HCT116 (cell line): ENCODE data around the gene C5orf58. TPM values are rescaled to one million over a fixed set of nuclear protein-coding genes. Genes with fewer than 3 reads are reported as not detected.

Experiments
- ATAC-seq: fragments of 200-7000 bp; cut with Tn5 transposase; 2 replicates; pipeline ENCODE4 v1.9.1; 2020; ENCODE audit warnings: mild to moderate bottlenecking, moderate library complexity
- BruUV-seq: library from RNA; stranded (reverse); fragments of 400-500 nt; replicated peaks from 2 replicates; lab custom pipeline; 2021; lab: Mats Ljungman, UMichigan
- CTCF ChIA-PET: fragments of 300-600 bp; sonication (Branson Sonifier 250); formaldehyde crosslinking; loops from one replicate; lab custom pipeline; 2021; ENCODE audit warnings: antibody characterized with exemption; lab: Charles Lee
- POLR2A ChIA-PET: fragments of 300-600, 350-600 bp; sonication (Branson Sonifier 250); formaldehyde crosslinking; loops from one replicate; lab custom pipeline; 2021; ENCODE audit warnings: antibody characterized with exemption; lab: Charles Lee
- RAD21 ChIA-PET, 2 experiments: fragments of 300-600 bp; sonication (Branson Sonifier 250); formaldehyde crosslinking; loops; one replicate each; lab custom pipeline; 2023; ENCODE audit warnings: low total read pairs in 2 of 2; ENCODE audit not compliant: uncharacterized antibody in 2 of 2, unreplicated experiment in 2 of 2, low non-redundant PET in 1 of 2; lab: Charles Lee
- DNase-seq: peaks from one replicate; pipeline ENCODE4 v3.0.0-alpha.2; 2010; ENCODE audit warnings: low read depth, low spot score
- H2AFZ ChIP-seq: fragments of 200-600 bp; shearing (Covaris generic), sonication (generic); 2 replicates; pipeline ENCODE4 v1.6.1; 2017; ENCODE audit warnings: low read depth, mixed run types, mixed read lengths, antibody characterized with exemption, low read length; ENCODE audit not compliant: poor library complexity, severe bottlenecking
- H3K27ac ChIP-seq: 2 replicates; pipeline ENCODE4 v1.5.1; 2012; ENCODE audit warnings: low read depth, low read length
- H3K27me3 ChIP-seq: fragments of 200-600 bp; sonication (generic); 2 replicates; pipeline ENCODE4 v1.6.1; 2016; ENCODE audit warnings: mixed run types, low read length, mixed read lengths; ENCODE audit not compliant: insufficient read depth
- H3K36me3 ChIP-seq, 2 experiments: fragments of 200-500 bp in 1 of 2; fragments of 200-600 bp in 1 of 2; sonication (Bioruptor generic) in 1 of 2; sonication (generic) in 1 of 2; 2 replicates each; pipeline versions ENCODE4 v1.5.1 to v1.6.1; 2014 to 2016; ENCODE audit warnings: low read length in 2 of 2, inconsistent platforms in 1 of 2, mixed read lengths in 1 of 2, mixed run types in 1 of 2; ENCODE audit not compliant: insufficient read depth in 2 of 2, control insufficient read depth in 1 of 2
- H3K4me1 ChIP-seq, 2 experiments: fragments of 200-600 bp in 1 of 2; sonication (generic) in 1 of 2; 2 replicates each; pipeline versions ENCODE4 v1.5.1 to v1.6.1; 2012 to 2017; ENCODE audit warnings: low read length in 2 of 2, inconsistent platforms in 1 of 2, mild to moderate bottlenecking in 1 of 2, mixed read lengths in 1 of 2, mixed run types in 1 of 2, moderate library complexity in 1 of 2; ENCODE audit not compliant: insufficient read depth in 2 of 2, control insufficient read depth in 1 of 2
- H3K4me2 ChIP-seq: fragments of 200-600 bp; sonication (generic); 2 replicates; pipeline ENCODE4 v1.6.1; 2017; ENCODE audit warnings: mixed run types, low read length, mixed read lengths
- H3K4me3 ChIP-seq, 2 experiments: fragments of 200-600 bp in 1 of 2; sonication (generic) in 1 of 2; replicated peaks in 1 of 2; 2 replicates each; pipeline ENCODE4 v1.5.1; 2011 to 2016; ENCODE audit warnings: low read length in 2 of 2, control low read depth in 1 of 2, low read depth in 1 of 2, mild to moderate bottlenecking in 1 of 2, mixed read lengths in 1 of 2, mixed run types in 1 of 2
- H3K79me2 ChIP-seq: fragments of 200-600 bp; sonication (generic); 2 replicates; pipeline ENCODE4 v1.6.1; 2017; ENCODE audit warnings: mild to moderate bottlenecking, mixed run types, low read length, moderate library complexity, mixed read lengths; ENCODE audit not compliant: insufficient read depth
- H3K9ac ChIP-seq: fragments of 200-600 bp; sonication (generic); 2 replicates; pipeline ENCODE4 v1.6.1; 2016; ENCODE audit warnings: low read length, mixed read lengths
- H3K9me2 ChIP-seq: fragments of 200-600 bp; sonication (generic), shearing (Covaris generic); 2 replicates; pipeline ENCODE4 v1.6.1; 2017; ENCODE audit warnings: mixed run types, mild to moderate bottlenecking, moderate library complexity; ENCODE audit not compliant: insufficient read depth
- H3K9me3 ChIP-seq, 2 experiments: fragments of 200-500 bp in 1 of 2; fragments of 200-600 bp in 1 of 2; sonication (Bioruptor generic) in 1 of 2; sonication (generic) in 1 of 2; 2 replicates each; pipeline ENCODE4 v1.6.1; 2014 to 2017; ENCODE audit warnings: low read length in 2 of 2, mixed read lengths in 2 of 2, inconsistent platforms in 1 of 2, low read depth in 1 of 2, mild to moderate bottlenecking in 1 of 2, mixed run types in 1 of 2, moderate library complexity in 1 of 2; ENCODE audit not compliant: control insufficient read depth in 1 of 2, insufficient read depth in 1 of 2
- H4K20me1 ChIP-seq: fragments of 200-600 bp; sonication (generic), shearing (Covaris generic); 2 replicates; pipeline ENCODE4 v1.6.1; 2017; ENCODE audit warnings: mixed run types, mild to moderate bottlenecking, moderate library complexity; ENCODE audit not compliant: insufficient read depth
- ATF3 ChIP-seq: IDR thresholded peaks from 2 replicates; pipeline ENCODE4 v1.6.1; 2012
- CBX3 ChIP-seq: IDR thresholded peaks from 2 replicates; pipeline ENCODE4 v1.6.1; 2012; ENCODE audit warnings: low read depth
- CEBPB ChIP-seq: IDR thresholded peaks from 2 replicates; pipeline ENCODE4 v1.6.1; 2012; ENCODE audit warnings: low read depth
- CTCF ChIP-seq, 3 experiments: fragments of 200-600 bp in 1 of 3; sonication (generic) in 1 of 3; IDR thresholded peaks in 2 of 3; conservative IDR thresholded peaks in 1 of 3; 2 replicates each; pipeline ENCODE4 v1.5.1; 2012 to 2017; ENCODE audit warnings: low read depth in 2 of 3, low read length in 2 of 3, antibody characterized with exemption in 1 of 3, borderline replicate concordance in 1 of 3, control low read depth in 1 of 3, mild to moderate bottlenecking in 1 of 3, mixed read lengths in 1 of 3, mixed run types in 1 of 3, moderate library complexity in 1 of 3; ENCODE audit not compliant: insufficient read depth in 1 of 3
- EGR1 ChIP-seq: IDR thresholded peaks from 2 replicates; pipeline ENCODE4 v1.6.1; 2012; ENCODE audit warnings: low read depth
- EZH2phosphoT487 ChIP-seq: fragments of 200-600 bp; IDR thresholded peaks from 2 replicates; pipeline ENCODE4 v1.6.1; 2018; ENCODE audit warnings: antibody characterized with exemption, borderline replicate concordance
- JUND ChIP-seq: IDR thresholded peaks from 2 replicates; pipeline ENCODE4 v1.6.1; 2012
- SP1 ChIP-seq: IDR thresholded peaks from 2 replicates; pipeline ENCODE4 v1.6.1; 2012; ENCODE audit warnings: low read depth
- YY1 ChIP-seq: IDR thresholded peaks from 2 replicates; pipeline ENCODE4 v1.6.1; 2011; ENCODE audit warnings: low read length, low read depth, moderate library complexity, mild to moderate bottlenecking; ENCODE audit not compliant: insufficient replicate concordance; ENCODE audit errors: extremely low read depth
- ZNF274 ChIP-seq: fragments of 200-500 bp; sonication (Bioruptor generic); IDR thresholded peaks from 2 replicates; pipeline ENCODE4 v1.6.1; 2014; ENCODE audit warnings: mild to moderate bottlenecking, low read depth, low read length, inconsistent platforms
- intact Hi-C: fragments of 100-400 bp; cut with micrococcal nuclease; formaldehyde crosslinking; loops from 2 replicates; pipeline ENCODE4 v1.10.0; 2022
- total RNA-seq: library from RNA; stranded (reverse); gene quantifications from one replicate; pipeline ENCODE4 v1.2.1, GENCODE V29; 2021; ENCODE audit not compliant: unreplicated experiment
- TF ChIP-seq, protein P1 (sequence below): IDR thresholded peaks from 2 replicates; pipeline ENCODE4 v1.6.1; 2011; ENCODE audit warnings: mild to moderate bottlenecking, low read length, moderate library complexity; ENCODE audit not compliant: insufficient replicate concordance; ENCODE audit errors: extremely low read depth

C5orf58 gene
- total RNA-seq, 1 experiment from 2014 or later: not detected

GRCh38 chr5:170293273-170293672 lies 60.5 kb downstream of the C5orf58 start:
- BruUV-seq: no TSS peak

More at GRCh38 chr5:170293273-170293672, 60.5 kb downstream of the C5orf58 start:
- Histone ChIP-seq H4K20me1 (no peaks in the 10 kb centered on the region), H3K27me3 (peaks cover 89% of the 10 kb centered on the region), H3K9me2 (no peaks in the 10 kb centered on the region), H3K36me3 (no peaks in the 10 kb centered on the region), H3K9ac (no peak overlapping the region), H3K4me1 (no peaks in the 10 kb centered on the region), H2AFZ (no peak overlapping the region), H3K4me2 (no peak overlapping the region), H3K27ac (no peak overlapping the region), H3K9me3 (0 out of 4 replicates have a peak, but pooled peaks cover 0 to 7% of the 10 kb centered on the region in 2 experiments), H3K4me3 (no peak overlapping the region), H3K79me2 (no peaks in the 10 kb centered on the region)
- DNase-seq: no peak
- ChIA-PET RAD21 (no interaction called here), CTCF (no interaction called here), POLR2A (no interaction called here)
- ATAC-seq: no peak
- intact Hi-C loops: no loop called here
- TF ChIP-seq CTCF (IDR thresholded peaks at IDR 0.05 in 2 of 3, conservative IDR thresholded peaks at IDR 0.05 in 1 of 3; ENCODE audit: borderline replicate concordance in 1 of 3, insufficient read depth in 1 of 3, low read depth in 2 of 3, low read length in 2 of 3): no peak
- TF ChIP-seq ATF3: no peak
- TF ChIP-seq EGR1: no peak
- no peak for TF ChIP-seq JUND
- no peak for TF ChIP-seq CEBPB
- no peak for TF ChIP-seq SP1
- no peak for TF ChIP-seq YY1
- TF ChIP-seq, protein P1, sequence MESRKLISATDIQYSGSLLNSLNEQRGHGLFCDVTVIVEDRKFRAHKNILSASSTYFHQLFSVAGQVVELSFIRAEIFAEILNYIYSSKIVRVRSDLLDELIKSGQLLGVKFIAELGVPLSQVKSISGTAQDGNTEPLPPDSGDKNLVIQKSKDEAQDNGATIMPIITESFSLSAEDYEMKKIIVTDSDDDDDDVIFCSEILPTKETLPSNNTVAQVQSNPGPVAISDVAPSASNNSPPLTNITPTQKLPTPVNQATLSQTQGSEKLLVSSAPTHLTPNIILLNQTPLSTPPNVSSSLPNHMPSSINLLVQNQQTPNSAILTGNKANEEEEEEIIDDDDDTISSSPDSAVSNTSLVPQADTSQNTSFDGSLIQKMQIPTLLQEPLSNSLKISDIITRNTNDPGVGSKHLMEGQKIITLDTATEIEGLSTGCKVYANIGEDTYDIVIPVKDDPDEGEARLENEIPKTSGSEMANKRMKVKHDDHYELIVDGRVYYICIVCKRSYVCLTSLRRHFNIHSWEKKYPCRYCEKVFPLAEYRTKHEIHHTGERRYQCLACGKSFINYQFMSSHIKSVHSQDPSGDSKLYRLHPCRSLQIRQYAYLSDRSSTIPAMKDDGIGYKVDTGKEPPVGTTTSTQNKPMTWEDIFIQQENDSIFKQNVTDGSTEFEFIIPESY: no peak
- TF ChIP-seq ZNF274: no peak
- TF ChIP-seq EZH2phosphoT487: no peak
- no peak for TF ChIP-seq CBX3
